ENCODE data around the gene MUC20. TPM values are rescaled to one million over a fixed set of nuclear protein-coding genes. Genes with fewer than 3 reads are reported as not detected.

MUC20 gene
- total RNA-seq, 4 donors from 2014 or later: 1.5 to 7.0 (median 3.2) TPM

DNA sequence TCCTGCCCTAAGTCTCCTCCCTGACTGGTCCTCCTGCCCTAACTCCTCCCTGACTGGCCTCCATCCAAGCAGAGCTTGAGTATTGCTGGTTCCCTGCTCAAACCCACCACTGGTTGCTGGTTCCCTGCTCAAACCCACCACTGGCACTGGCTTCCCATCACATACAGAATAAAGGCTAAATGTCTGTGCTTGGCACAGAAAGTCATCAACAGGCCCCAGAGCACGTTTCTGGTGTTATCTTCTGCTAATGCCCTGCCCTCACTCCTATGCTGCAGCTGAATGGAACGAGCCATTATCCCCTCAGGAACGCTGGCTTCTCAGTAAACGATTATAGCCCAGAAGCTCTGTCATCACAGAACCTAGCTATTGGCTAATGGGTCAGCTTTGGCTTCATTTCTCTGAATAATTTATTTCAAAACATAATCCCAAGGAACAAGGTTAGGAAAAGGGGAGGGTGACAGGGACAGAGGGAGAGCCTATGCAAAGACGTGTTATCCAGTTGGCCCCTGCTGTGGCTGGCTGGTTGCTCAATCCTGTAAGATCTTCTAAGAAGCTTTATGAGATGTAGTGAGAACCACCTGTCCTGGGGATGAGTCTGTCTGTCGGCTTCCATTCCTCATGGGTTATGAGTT lies 6.3 kb upstream of the MUC20 start:
- Histone ChIP-seq H3K4me3 (no peak overlapping the region), H3K9me3 (no peaks in the 10 kb centered on the region), H3K36me3 (peaks cover 0 to 33% of the 10 kb centered on the region in 2 donors), H3K27ac (peak overlapping the region in 1 of 4 donors; percentile 84), H3K4me1 (peaks cover 11 to 12% of the 10 kb centered on the region in 2 donors), H3K27me3 (no peaks in the 10 kb centered on the region)
- in situ Hi-C loops (cut with MboI; ENCODE audit: low sequenced_read_pairs in 4 of 4): loop anchor here in 1 of 4 donors (5.0 kb wide), 1 partner anchor 92 kb away; no protein-coding TSS in a partner anchor
- intact Hi-C loops (cut with DNase I; ENCODE audit: low total_unique reads): no loop called here
- ATAC-seq (peak in 1 of 2 donors; percentile 49), DNase-seq (peak in 1 of 2 donors; percentile 73)
- TF ChIP-seq POLR2A (IDR thresholded peaks at IDR 0.05) (no peak), CTCF (IDR thresholded peaks at IDR 0.05 in 4 of 5, conservative IDR thresholded peaks at IDR 0.05 in 1 of 5) (no peak)

DNA sequence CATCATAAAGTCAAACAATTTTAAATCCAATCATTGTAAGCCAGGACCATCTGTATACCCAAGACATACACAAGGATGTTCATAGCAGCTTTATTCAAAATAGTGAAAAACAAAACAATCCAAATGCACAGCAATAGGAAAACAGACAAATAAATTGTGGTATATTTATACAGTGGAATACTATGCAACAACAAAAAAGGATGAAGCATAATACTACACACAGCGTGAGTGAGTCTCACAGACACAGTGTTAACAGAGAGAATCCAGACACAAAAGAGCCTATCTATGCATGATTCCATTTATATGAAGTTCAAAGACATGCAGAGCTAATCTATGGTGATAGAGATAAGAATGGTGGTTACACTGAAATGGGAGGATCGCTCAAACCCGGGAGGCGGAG lies 5.6 kb upstream of the MUC20 start:
- in situ Hi-C loops (cut with MboI; ENCODE audit: low sequenced_read_pairs in 4 of 4) (loop anchor here in 1 of 4 donors (5.0 kb wide), 1 partner anchor 93 kb away; no protein-coding TSS in a partner anchor), intact Hi-C loops (cut with DNase I; ENCODE audit: low total_unique reads) (no loop called here)
- ATAC-seq (no peak), DNase-seq (no peak)
- H3K27ac ChIP-seq: peak overlapping the region in 2 of 4 donors; percentile 66 to 84
- no peaks in the 10 kb centered on the region for H3K9me3 ChIP-seq
- H3K27me3 ChIP-seq: no peaks in the 10 kb centered on the region
- H3K36me3 ChIP-seq: peaks cover 0 to 26% of the 10 kb centered on the region in 2 donors
- H3K4me3 ChIP-seq: no peak overlapping the region
- TF ChIP-seq CTCF (IDR thresholded peaks at IDR 0.05 in 4 of 5, conservative IDR thresholded peaks at IDR 0.05 in 1 of 5) (no peak), POLR2A (IDR thresholded peaks at IDR 0.05) (no peak)
- peaks cover 11 to 12% of the 10 kb centered on the region in 2 donors for H3K4me1 ChIP-seq

DNA sequence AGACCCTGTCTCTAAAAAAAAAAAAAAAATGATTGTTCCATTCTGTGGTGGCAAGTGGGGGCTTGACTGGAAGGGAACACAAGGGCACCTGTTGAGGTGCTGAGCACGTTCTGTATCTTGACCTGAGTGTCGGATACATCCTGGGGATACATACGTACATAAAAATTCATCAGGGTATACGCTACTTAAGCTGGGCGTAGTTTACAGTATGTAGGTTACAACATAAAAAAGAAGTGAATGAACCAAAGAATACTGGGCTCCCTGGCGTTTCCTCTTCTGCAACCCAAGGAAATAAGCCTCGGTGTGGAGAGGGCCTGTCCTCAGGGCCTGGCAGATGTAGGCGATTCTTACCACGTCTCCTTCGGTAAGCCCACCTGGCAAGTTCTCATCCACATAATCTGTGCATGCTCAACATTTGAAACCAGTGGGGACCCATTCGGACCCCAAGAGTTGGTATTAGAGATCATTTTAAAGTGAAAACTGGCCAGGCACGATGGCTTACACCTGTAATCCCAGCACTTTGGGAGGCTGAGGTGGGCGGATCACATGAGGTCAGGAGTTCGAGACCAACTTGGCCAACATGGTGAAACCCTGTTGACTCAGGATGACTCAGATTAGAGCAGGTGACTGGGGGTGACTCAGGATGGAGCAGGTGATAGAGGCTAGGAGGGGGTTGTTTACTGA lies 5.1 kb upstream of the MUC20 start:
- Histone ChIP-seq H3K4me3 (no peak overlapping the region), H3K27ac (peak overlapping the region in 3 of 4 donors; percentile 5 to 84 (median 66)), H3K9me3 (no peaks in the 10 kb centered on the region), H3K36me3 (peaks cover 0 to 26% of the 10 kb centered on the region in 2 donors), H3K4me1 (peaks cover 11 to 12% of the 10 kb centered on the region in 2 donors), H3K27me3 (no peaks in the 10 kb centered on the region)
- intact Hi-C loops (cut with DNase I; ENCODE audit: low total_unique reads): no loop called here
- DNase-seq (peak; percentile 57 to 64), ATAC-seq (peak; percentile 65 to 78)
- TF ChIP-seq CTCF (IDR thresholded peaks at IDR 0.05 in 4 of 5, conservative IDR thresholded peaks at IDR 0.05 in 1 of 5) (no peak), POLR2A (IDR thresholded peaks at IDR 0.05) (peak in 1 of 2 donors; percentile 3)
- in situ Hi-C loops (cut with MboI; ENCODE audit: low sequenced_read_pairs in 4 of 4): loop anchor here in 1 of 4 donors (5.0 kb wide), 1 partner anchor 93 kb away; no protein-coding TSS in a partner anchor

DNA sequence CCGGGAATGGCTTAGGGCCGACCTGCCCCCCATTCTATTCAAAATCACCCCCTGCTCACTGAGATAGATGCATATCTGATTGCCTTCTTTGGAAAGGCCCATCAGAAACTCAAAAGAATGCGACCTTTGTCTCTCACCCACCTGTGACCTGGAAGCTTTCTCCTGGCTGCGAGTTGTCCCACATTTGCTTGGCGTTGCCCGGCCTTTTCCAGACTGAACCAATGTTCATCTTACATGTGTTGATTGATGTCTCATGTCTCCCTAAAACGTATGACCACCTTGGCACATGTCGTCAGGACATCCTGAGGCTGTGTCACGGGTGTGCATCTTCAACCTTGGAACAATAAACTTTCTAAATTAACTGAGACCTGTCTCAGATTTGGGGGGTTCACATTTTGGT lies 3.4 kb upstream of the MUC20 start:
- DNase-seq (no peak), ATAC-seq (no peak)
- no peak for TF ChIP-seq CTCF (IDR thresholded peaks at IDR 0.05 in 4 of 5, conservative IDR thresholded peaks at IDR 0.05 in 1 of 5)
- no peak for TF ChIP-seq POLR2A (IDR thresholded peaks at IDR 0.05)
- H3K4me3 ChIP-seq: no peak overlapping the region
- H3K9me3 ChIP-seq: no peaks in the 10 kb centered on the region
- in situ Hi-C loops (cut with MboI; ENCODE audit: low sequenced_read_pairs in 4 of 4) (loop anchor here in 1 of 4 donors (5.0 kb wide), 1 partner anchor 95 kb away; no protein-coding TSS in a partner anchor), intact Hi-C loops (cut with DNase I; ENCODE audit: low total_unique reads) (no loop called here)
- peaks cover 11 to 12% of the 10 kb centered on the region in 2 donors for H3K4me1 ChIP-seq
- peaks cover 0 to 14% of the 10 kb centered on the region in 2 donors for H3K36me3 ChIP-seq
- peak overlapping the region in 2 of 4 donors; percentile 66 to 84 for H3K27ac ChIP-seq
- no peaks in the 10 kb centered on the region for H3K27me3 ChIP-seq

Data from gastrocnemius medialis (tissue), 4 donors.